Vagina (tissue), 2 donors: Measurements from ENCODE around the gene IL17RA. TPM values are rescaled to one million over a fixed set of nuclear protein-coding genes. Genes with fewer than 3 reads are reported as not detected.

Source experiments
- DNase-seq, 2 donors: peaks; one replicate each; pipeline ENCODE4 v3.0.0-alpha.2; 2017; ENCODE audit errors: extremely low spot score in 2 of 2
- H3K27ac ChIP-seq: fragments of 200-600 bp; sonication (generic); one replicate; pipeline ENCODE4 v1.5.1; 2019
- H3K27me3 ChIP-seq: fragments of 200-600 bp; sonication (generic); one replicate; pipeline ENCODE4 v1.5.1; 2019
- H3K36me3 ChIP-seq, 2 donors: fragments of 200-600 bp; sonication (generic); one replicate each; pipeline ENCODE4 v1.5.1; 2017 to 2019
- H3K4me1 ChIP-seq: fragments of 200-600 bp; sonication (generic); one replicate; pipeline ENCODE4 v1.5.1; 2019
- H3K4me3 ChIP-seq, 2 donors: fragments of 200-600 bp; sonication (generic); 1 replicate in 1 of 2; 2 replicates in 1 of 2; pipeline ENCODE4 v1.5.1; 2016 to 2019
- H3K9me3 ChIP-seq: fragments of 200-600 bp; sonication (generic); one replicate; pipeline ENCODE4 v1.5.1; 2019
- CTCF ChIP-seq, 3 experiments: fragments of 450-650 bp in 2 of 3; fragments of 200-600 bp in 1 of 3; sonication (generic) in 1 of 3; IDR thresholded peaks; one replicate each; pipeline ENCODE4 v1.5.1; 2017 to 2019; ENCODE audit warnings: antibody characterized with exemption in 3 of 3, mild to moderate bottlenecking in 2 of 3, moderate library complexity in 2 of 3
- POLR2A ChIP-seq, 2 donors: fragments of 450-650 bp; IDR thresholded peaks; one replicate each; pipeline ENCODE4 v1.6.1; 2017; ENCODE audit warnings: antibody characterized with exemption in 2 of 2, mild to moderate bottlenecking in 2 of 2, moderate library complexity in 2 of 2
- POLR2AphosphoS5 ChIP-seq, 2 donors: sonication (generic); formaldehyde crosslinking; IDR thresholded peaks; one replicate each; pipeline ENCODE4 v1.9.0; 2017; ENCODE audit warnings: antibody characterized with exemption in 2 of 2, mild to moderate bottlenecking in 2 of 2, low read depth in 1 of 2; ENCODE audit not compliant: insufficient read depth in 1 of 2
- intact Hi-C: fragments of 100-400 bp; cut with DNase I; formaldehyde crosslinking; loops from one replicate; pipeline ENCODE4 v1.15.1; 2023
- total RNA-seq: library from RNA; depleted of rRNA; stranded (reverse); fragments of >200 nt; gene quantifications from one replicate; pipeline ENCODE4 v1.2.3, GENCODE V29; 2016

Gene IL17RA
- total RNA-seq, 1 donor from 2014 or later, result 13.3 TPM

DNA sequence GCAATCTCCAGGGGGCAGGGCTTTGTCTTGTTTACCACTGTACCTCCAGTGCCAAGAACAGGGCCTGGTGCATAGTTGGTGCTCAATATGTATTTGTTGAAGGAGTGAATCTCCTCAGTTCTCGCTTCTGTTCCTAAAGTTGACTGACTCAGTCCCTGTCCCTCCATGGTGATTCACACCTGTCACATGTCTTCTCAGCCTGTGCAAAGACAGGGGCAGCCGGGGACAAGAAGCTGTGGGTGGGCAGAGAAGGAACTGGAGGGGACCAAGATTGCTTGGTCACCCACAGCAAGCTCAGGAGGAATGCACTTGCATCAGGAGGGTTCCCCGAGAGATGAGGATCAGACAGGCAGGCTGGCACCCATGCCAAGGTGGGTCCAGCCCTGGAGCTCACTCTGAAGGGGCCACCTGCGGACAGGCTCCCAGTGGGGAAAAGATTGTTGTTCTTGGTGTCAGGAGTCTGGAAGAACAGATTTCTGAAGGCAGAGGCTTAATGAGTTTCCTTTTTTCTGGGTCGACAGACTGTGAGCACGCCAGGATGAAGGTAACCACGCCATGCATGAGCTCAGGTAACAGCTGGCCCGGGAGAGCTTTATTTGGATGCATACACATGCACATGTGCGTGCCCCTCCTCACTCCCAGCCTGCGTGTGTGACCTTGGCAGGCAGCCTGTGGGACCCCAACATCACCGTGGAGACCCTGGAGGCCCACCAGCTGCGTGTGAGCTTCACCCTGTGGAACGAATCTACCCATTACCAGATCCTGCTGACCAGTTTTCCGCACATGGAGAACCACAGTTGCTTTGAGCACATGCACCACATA is 16.9 kb downstream of the IL17RA start:
- Histone ChIP-seq H3K4me1 (no peaks in the 10 kb centered on the region), H3K36me3 (peaks cover 0 to 86% of the 10 kb centered on the region in 2 donors)
- intact Hi-C loops, result no loop called here

DNA sequence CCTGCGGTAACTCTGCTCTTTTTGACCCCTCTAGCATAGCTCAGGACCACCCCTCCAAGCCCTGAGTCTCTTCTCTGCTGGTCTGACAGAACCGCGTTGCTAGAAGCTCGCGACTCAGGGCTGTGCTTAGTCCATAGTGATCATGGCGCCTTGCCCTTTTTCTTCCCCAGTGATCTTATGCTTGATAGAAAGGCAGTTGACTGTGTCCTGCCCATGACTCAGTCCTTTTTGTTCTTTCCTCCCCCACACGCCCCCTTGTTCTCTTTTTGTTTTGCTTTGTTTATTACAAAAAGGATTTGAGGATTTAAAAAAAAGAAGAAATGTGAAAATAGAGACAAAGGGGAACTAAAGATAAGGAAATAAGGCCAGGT is 17.5 kb downstream of the IL17RA start:
- Histone ChIP-seq H3K4me3 (no peak overlapping the region), H3K36me3 (peaks cover 0 to 85% of the 10 kb centered on the region in 2 donors), H3K27me3 (no peaks in the 10 kb centered on the region), H3K27ac (no peak overlapping the region), H3K9me3 (no peaks in the 10 kb centered on the region), H3K4me1 (no peaks in the 10 kb centered on the region)
- intact Hi-C loops, result no loop called here
- DNase-seq, result no peak
- no peak for TF ChIP-seq POLR2A (IDR thresholded peaks at IDR 0.05)
- TF ChIP-seq POLR2AphosphoS5 (IDR thresholded peaks at IDR 0.05; ENCODE audit: insufficient read depth in 1 of 2, low read depth in 1 of 2), result no peak

More for the DNA sequence above, 16.9 kb downstream of the IL17RA start:
- H3K27me3 ChIP-seq, result no peaks in the 10 kb centered on the region
- H3K4me3 ChIP-seq, result no peak overlapping the region
- TF ChIP-seq CTCF (IDR thresholded peaks at IDR 0.05) (no peak), POLR2A (IDR thresholded peaks at IDR 0.05) (no peak), POLR2AphosphoS5 (IDR thresholded peaks at IDR 0.05; ENCODE audit: insufficient read depth in 1 of 2, low read depth in 1 of 2) (no peak)
- no peak overlapping the region for H3K27ac ChIP-seq
- no peak for DNase-seq
- no peaks in the 10 kb centered on the region for H3K9me3 ChIP-seq

DNA sequence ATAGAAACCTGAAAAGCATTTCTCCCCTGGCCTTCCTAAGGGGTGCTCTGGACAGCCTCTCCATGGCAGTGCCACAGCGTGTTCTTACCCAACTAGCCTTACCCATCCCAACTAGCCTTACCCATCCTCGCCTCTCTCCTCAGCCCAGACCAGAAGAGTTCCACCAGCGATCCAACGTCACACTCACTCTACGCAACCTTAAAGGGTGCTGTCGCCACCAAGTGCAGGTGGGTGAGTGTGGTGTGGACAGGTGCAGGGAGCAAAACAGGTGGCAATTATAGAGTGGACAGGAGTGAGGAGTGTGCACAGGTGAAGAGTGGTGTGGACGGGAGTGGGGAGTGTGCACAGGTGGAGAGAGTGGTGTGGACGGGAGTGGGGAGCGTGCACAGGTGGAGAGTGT is 18.6 kb downstream of the IL17RA start:
- peaks cover 0 to 81% of the 10 kb centered on the region in 2 donors for H3K36me3 ChIP-seq
- intact Hi-C loops, result no loop called here
- DNase-seq, result no peak

DNA sequence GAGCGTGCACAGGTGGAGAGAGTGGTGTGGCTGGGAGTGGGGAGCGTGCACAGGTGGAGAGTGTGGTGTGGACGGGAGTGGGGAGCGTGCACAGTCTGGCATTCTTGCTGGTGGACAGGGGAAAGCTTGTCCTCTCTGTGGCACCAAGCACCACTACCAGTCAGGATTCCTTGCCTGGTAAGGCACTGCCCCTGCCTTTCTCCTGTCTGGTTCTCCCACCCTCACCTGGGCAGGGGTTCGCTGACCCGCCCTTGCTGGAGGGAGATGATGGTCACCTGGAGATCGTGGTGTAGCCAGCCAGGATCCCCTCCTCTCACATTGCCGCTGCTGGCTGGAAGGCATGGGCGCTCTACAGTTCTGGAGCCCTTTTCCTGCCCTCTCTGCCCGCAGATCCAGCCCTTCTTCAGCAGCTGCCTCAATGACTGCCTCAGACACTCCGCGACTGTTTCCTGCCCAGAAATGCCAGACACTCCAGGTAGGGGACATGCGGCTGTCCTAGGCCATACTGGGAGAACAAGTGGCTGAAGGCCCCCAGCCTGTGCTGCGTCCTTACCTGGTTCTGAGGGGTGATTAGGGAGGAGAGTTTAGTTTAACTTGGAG is 19.6 kb downstream of the IL17RA start:
- Histone ChIP-seq H3K4me3 (no peak overlapping the region), H3K27me3 (no peaks in the 10 kb centered on the region), H3K27ac (no peak overlapping the region), H3K36me3 (peaks cover 0 to 81% of the 10 kb centered on the region in 2 donors), H3K4me1 (no peaks in the 10 kb centered on the region), H3K9me3 (no peaks in the 10 kb centered on the region)
- DNase-seq, result no peak
- TF ChIP-seq POLR2AphosphoS5 (IDR thresholded peaks at IDR 0.05; ENCODE audit: insufficient read depth in 1 of 2, low read depth in 1 of 2), result no peak
- TF ChIP-seq POLR2A (IDR thresholded peaks at IDR 0.05), result no peak
- no peak for TF ChIP-seq CTCF (IDR thresholded peaks at IDR 0.05)
- intact Hi-C loops, result no loop called here

More for the DNA sequence above, 18.6 kb downstream of the IL17RA start:
- Histone ChIP-seq H3K4me3 (no peak overlapping the region), H3K27me3 (no peaks in the 10 kb centered on the region), H3K27ac (no peak overlapping the region), H3K9me3 (no peaks in the 10 kb centered on the region), H3K4me1 (no peaks in the 10 kb centered on the region)
- TF ChIP-seq POLR2A (IDR thresholded peaks at IDR 0.05), result no peak
- TF ChIP-seq POLR2AphosphoS5 (IDR thresholded peaks at IDR 0.05; ENCODE audit: insufficient read depth in 1 of 2, low read depth in 1 of 2), result no peak
- no peak for TF ChIP-seq CTCF (IDR thresholded peaks at IDR 0.05)

DNA sequence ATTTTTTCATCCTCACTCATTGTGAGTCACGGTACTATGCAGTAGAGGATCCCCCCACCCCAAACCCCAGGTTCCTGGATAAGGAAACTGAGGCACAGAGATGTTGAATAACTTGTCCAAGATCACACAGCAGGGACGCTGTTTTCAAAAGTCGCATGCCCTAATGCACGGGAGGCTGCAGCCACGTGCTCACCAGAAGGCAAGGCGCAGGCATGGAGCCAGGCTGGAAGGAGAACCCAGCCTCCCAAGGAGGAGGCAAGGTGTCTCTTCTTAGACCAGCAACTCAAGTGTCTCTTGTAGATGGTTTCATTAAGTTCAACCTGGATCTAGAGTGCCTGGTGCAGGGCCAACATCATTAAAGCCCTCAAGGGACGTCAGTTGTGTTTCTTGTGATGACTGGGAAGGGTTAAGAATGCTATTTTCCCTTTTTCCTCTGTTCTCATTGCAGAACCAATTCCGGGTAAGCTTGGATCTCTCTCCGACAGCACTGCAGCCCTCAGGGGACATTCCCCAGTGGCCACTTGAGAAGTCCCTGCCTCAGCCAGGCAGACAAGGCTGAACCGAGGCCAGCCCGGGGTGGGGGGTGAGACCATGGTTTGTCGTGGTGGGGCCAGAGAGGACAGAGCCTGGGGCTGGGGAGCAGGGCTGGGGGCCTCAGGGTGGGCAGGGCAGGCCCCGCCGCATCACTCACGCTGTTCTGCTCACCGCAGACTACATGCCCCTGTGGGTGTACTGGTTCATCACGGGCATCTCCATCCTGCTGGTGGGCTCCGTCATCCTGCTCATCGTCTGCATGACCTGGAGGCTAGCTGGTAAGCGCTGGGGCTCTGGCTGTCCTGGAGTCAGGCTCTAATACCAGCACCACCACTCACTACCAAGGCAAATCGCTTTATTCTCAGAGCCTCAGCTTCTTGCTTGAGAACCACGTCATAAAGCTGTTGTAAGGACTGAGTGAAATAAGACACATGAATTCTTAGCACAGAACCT is 20.6 kb downstream of the IL17RA start:
- no peaks in the 10 kb centered on the region for H3K27me3 ChIP-seq
- no peaks in the 10 kb centered on the region for H3K9me3 ChIP-seq
- DNase-seq, result no peak
- intact Hi-C loops, result no loop called here
- no peaks in the 10 kb centered on the region for H3K4me1 ChIP-seq
- no peak overlapping the region for H3K27ac ChIP-seq
- H3K36me3 ChIP-seq, result peaks cover 0 to 78% of the 10 kb centered on the region in 2 donors
- TF ChIP-seq CTCF (IDR thresholded peaks at IDR 0.05) (no peak), POLR2AphosphoS5 (IDR thresholded peaks at IDR 0.05; ENCODE audit: insufficient read depth in 1 of 2, low read depth in 1 of 2) (no peak), POLR2A (IDR thresholded peaks at IDR 0.05) (no peak)
- no peak overlapping the region for H3K4me3 ChIP-seq
